HEK293 (cell line): ENCODE results near the gene PRKCE.

ENCODE experiments used
- CTCF ChIA-PET: fragments of 350-600 bp; formaldehyde crosslinking; extraction: SDS; loops from one replicate; lab custom pipeline; 2021; ENCODE audit warnings: antibody characterized with exemption; lab: Yijun Ruan, JAX
- POLR2A ChIA-PET: fragments of 300-600 bp; formaldehyde crosslinking; extraction: SDS; loops from one replicate; lab custom pipeline; 2020; ENCODE audit warnings: antibody characterized with exemption, inconsistent platforms; lab: Yijun Ruan, JAX
- H3K27ac ChIP-seq: fragments of 200-500 bp; sonication (Bioruptor generic); 2 replicates; pipeline ENCODE4 v1.5.1; 2014; ENCODE audit warnings: low read depth, low read length, control low read depth, inconsistent platforms; ENCODE audit errors: extremely low read depth
- H3K36me3 ChIP-seq, 2 experiments: fragments of 200-500 bp in 1 of 2; sonication (Bioruptor generic) in 1 of 2; 1 replicate in 1 of 2; 2 replicates in 1 of 2; pipeline ENCODE4 v1.5.1; 2014 to 2017; ENCODE audit warnings: inconsistent platforms in 2 of 2, low read length in 2 of 2; ENCODE audit not compliant: control insufficient read depth in 2 of 2, insufficient read depth in 1 of 2
- H3K4me1 ChIP-seq: fragments of 200-500 bp; sonication (Bioruptor generic); 2 replicates; pipeline ENCODE4 v1.5.1; 2014; ENCODE audit warnings: mild to moderate bottlenecking, low read length, inconsistent platforms; ENCODE audit not compliant: control insufficient read depth, insufficient read depth
- H3K4me3 ChIP-seq: 2 replicates; pipeline ENCODE4 v1.5.1; 2011; ENCODE audit warnings: low read depth, mild to moderate bottlenecking, control low read depth, low read length, moderate library complexity
- H3K9me3 ChIP-seq: fragments of 200-500 bp; sonication (Bioruptor generic); 2 replicates; pipeline ENCODE4 v1.5.1; 2014; ENCODE audit warnings: low read depth, low read length, inconsistent platforms; ENCODE audit not compliant: control insufficient read depth, insufficient read depth
- ATF2 ChIP-seq: fragments of 450-650 bp; formaldehyde crosslinking; IDR thresholded peaks from 2 replicates; pipeline ENCODE4 v1.5.1; 2016; ENCODE audit warnings: missing biosample characterization, missing genetic modification characterization, low read depth
- GLIS1 ChIP-seq: fragments of 450-650 bp; formaldehyde crosslinking; IDR thresholded peaks from 2 replicates; pipeline ENCODE4 v1.5.1; 2016; ENCODE audit warnings: missing biosample characterization, missing genetic modification characterization
- INSM2 ChIP-seq: fragments of 450-650 bp; formaldehyde crosslinking; IDR thresholded peaks from 2 replicates; pipeline ENCODE4 v1.5.1; 2016; ENCODE audit warnings: missing biosample characterization, missing genetic modification characterization
- KLF8 ChIP-seq: fragments of 450-650 bp; formaldehyde crosslinking; IDR thresholded peaks from 2 replicates; pipeline ENCODE4 v1.5.1; 2016; ENCODE audit warnings: missing biosample characterization, missing genetic modification characterization
- OVOL3 ChIP-seq: fragments of 450-650 bp; formaldehyde crosslinking; IDR thresholded peaks from 2 replicates; pipeline ENCODE4 v1.5.1; 2016; ENCODE audit warnings: missing biosample characterization, missing genetic modification characterization
- ZBTB21 ChIP-seq: fragments of 450-650 bp; formaldehyde crosslinking; IDR thresholded peaks from 2 replicates; pipeline ENCODE4 v1.5.1; 2017; ENCODE audit warnings: missing biosample characterization, missing genetic modification characterization
- ZFP69B ChIP-seq: fragments of 450-650 bp; formaldehyde crosslinking; IDR thresholded peaks from 2 replicates; pipeline ENCODE4 v1.5.1; 2016; ENCODE audit warnings: missing biosample characterization, missing genetic modification characterization
- ZNF138 ChIP-seq: fragments of 450-650 bp; formaldehyde crosslinking; IDR thresholded peaks from 2 replicates; pipeline ENCODE4 v1.5.1; 2016; ENCODE audit warnings: missing biosample characterization, missing genetic modification characterization, borderline replicate concordance
- ZNF239 ChIP-seq: fragments of 450-650 bp; formaldehyde crosslinking; IDR thresholded peaks from 2 replicates; pipeline ENCODE4 v1.5.1; 2016; ENCODE audit warnings: missing biosample characterization, missing genetic modification characterization
- ZNF311 ChIP-seq: fragments of 450-650 bp; formaldehyde crosslinking; IDR thresholded peaks from 2 replicates; pipeline ENCODE4 v1.5.1; 2017; ENCODE audit warnings: missing biosample characterization, missing genetic modification characterization, borderline replicate concordance
- ZNF366 ChIP-seq: fragments of 450-650 bp; formaldehyde crosslinking; conservative IDR thresholded peaks from 2 replicates; pipeline ENCODE4 v1.5.1; 2016; ENCODE audit warnings: missing biosample characterization, missing genetic modification characterization
- ZNF530 ChIP-seq: fragments of 450-650 bp; formaldehyde crosslinking; IDR thresholded peaks from 2 replicates; pipeline ENCODE4 v1.5.1; 2016; ENCODE audit warnings: low read depth, missing biosample characterization, missing genetic modification characterization
- ZNF626 ChIP-seq: fragments of 450-650 bp; sonication (Bioruptor Pico); formaldehyde crosslinking; IDR thresholded peaks from 2 replicates; pipeline ENCODE4 v1.5.1; 2018; ENCODE audit warnings: missing biosample characterization, missing genetic modification characterization, inconsistent platforms
- ZNF629 ChIP-seq: fragments of 450-650 bp; formaldehyde crosslinking; IDR thresholded peaks from 2 replicates; pipeline ENCODE4 v1.5.1; 2017; ENCODE audit warnings: missing biosample characterization, missing genetic modification characterization
- ZNF692 ChIP-seq: fragments of 450-650 bp; formaldehyde crosslinking; IDR thresholded peaks from 2 replicates; pipeline ENCODE4 v1.5.1; 2016; ENCODE audit warnings: missing biosample characterization, missing genetic modification characterization
- ZNF701 ChIP-seq: fragments of 450-650 bp; formaldehyde crosslinking; IDR thresholded peaks from 2 replicates; pipeline ENCODE4 v1.5.1; 2016; ENCODE audit warnings: missing biosample characterization, missing genetic modification characterization
- TF ChIP-seq, protein P1 (sequence below): fragments of 450-650 bp; formaldehyde crosslinking; IDR thresholded peaks from 2 replicates; pipeline ENCODE4 v1.5.1; 2016; ENCODE audit warnings: missing biosample characterization, missing genetic modification characterization, borderline replicate concordance

PRKCE gene

GRCh38 chr2:46095830-46096229 lies 444.4 kb downstream of the PRKCE start (continued):
- TF ChIP-seq ZNF626 (tag by site-specific recombination) (no peak), ZNF530 (tag by site-specific recombination) (no peak)
- TF ChIP-seq, protein P1, sequence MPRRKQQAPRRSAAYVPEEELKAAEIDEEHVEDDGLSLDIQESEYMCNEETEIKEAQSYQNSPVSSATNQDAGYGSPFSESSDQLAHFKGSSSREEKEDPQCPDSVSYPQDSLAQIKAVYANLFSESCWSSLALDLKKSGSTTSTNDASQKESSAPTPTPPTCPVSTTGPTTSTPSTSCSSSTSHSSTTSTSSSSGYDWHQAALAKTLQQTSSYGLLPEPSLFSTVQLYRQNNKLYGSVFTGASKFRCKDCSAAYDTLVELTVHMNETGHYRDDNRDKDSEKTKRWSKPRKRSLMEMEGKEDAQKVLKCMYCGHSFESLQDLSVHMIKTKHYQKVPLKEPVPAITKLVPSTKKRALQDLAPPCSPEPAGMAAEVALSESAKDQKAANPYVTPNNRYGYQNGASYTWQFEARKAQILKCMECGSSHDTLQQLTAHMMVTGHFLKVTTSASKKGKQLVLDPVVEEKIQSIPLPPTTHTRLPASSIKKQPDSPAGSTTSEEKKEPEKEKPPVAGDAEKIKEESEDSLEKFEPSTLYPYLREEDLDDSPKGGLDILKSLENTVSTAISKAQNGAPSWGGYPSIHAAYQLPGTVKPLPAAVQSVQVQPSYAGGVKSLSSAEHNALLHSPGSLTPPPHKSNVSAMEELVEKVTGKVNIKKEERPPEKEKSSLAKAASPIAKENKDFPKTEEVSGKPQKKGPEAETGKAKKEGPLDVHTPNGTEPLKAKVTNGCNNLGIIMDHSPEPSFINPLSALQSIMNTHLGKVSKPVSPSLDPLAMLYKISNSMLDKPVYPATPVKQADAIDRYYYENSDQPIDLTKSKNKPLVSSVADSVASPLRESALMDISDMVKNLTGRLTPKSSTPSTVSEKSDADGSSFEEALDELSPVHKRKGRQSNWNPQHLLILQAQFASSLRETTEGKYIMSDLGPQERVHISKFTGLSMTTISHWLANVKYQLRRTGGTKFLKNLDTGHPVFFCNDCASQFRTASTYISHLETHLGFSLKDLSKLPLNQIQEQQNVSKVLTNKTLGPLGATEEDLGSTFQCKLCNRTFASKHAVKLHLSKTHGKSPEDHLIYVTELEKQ (tag by site-specific recombination), result no peak
- TF ChIP-seq, all 188 proteins: peak for 0

DNA sequence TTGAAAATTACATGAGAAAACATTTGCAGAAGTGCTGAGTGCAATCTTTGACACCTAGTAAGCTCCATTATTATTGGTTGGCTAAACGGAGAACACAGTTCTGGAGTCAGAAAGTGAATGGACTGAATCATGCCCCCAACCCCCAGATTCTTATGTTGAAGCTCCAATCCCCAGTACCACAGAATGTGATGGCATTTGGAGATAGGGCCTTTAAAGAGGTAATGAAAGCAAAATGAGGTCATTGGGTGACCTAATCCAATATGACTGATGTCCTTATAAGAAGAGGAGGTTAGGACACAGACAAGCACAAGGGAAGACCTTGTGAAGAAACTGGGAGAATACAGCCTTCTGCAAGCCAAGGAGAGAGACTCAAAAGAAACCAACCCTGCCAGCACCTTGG lies 444.8 kb downstream of the PRKCE start:
- CTCF ChIA-PET, result interaction anchor here (0.7 kb wide), 1 partner anchor 8 kb away, joined by 3 read pairs; no protein-coding TSS in a partner anchor
- no peak overlapping the region for H3K4me3 ChIP-seq
- POLR2A ChIA-PET, result no interaction called here
- no peaks in the 10 kb centered on the region for H3K9me3 ChIP-seq
- H3K36me3 ChIP-seq, result no peaks in the 10 kb centered on the region
- no peak overlapping the region for H3K27ac ChIP-seq
- H3K4me1 ChIP-seq, result peaks cover 6% of the 10 kb centered on the region; the same call in 1 of the 2 replicates
- peak; percentile 87 for TF ChIP-seq INSM2 (tag by site-specific recombination)
- TF ChIP-seq ZNF701 (tag by site-specific recombination), result no peak
- TF ChIP-seq ZNF239, result no peak
- peak; percentile 53; the same call in 1 of the 2 replicates for TF ChIP-seq ATF2 (tag by site-specific recombination)
- no peak for TF ChIP-seq ZNF138 (tag by site-specific recombination)
- peak; percentile 63; the same call in 1 of the 2 replicates for TF ChIP-seq ZFP69B (tag by site-specific recombination)
- peak; percentile 19; the same call in 1 of the 2 replicates for TF ChIP-seq GLIS1 (tag by site-specific recombination)
- no peak for TF ChIP-seq ZNF311 (tag by site-specific recombination)
- no peak for TF ChIP-seq OVOL3 (tag by site-specific recombination)
- TF ChIP-seq ZNF692 (tag by site-specific recombination), result peak; percentile 82
- peak; percentile 43; the same call in 1 of the 2 replicates for TF ChIP-seq ZNF366 (tag by site-specific recombination)
- TF ChIP-seq ZBTB21 (tag by site-specific recombination), result peak; percentile 78
- TF ChIP-seq KLF8 (tag by site-specific recombination), result no peak
- TF ChIP-seq ZNF629 (tag by site-specific recombination), result peak; percentile 84
